ENCODE measurements around the gene TSKU.
A peak's percentile ranks its signal among the peaks of the same experiment; 100 is the strongest.
"Not testable (repeated sequence)": the region's sequence is repeated elsewhere in the genome, so short reads cannot be mapped to it uniquely, and the experiment has no call there.

The TSKU gene, protein sequence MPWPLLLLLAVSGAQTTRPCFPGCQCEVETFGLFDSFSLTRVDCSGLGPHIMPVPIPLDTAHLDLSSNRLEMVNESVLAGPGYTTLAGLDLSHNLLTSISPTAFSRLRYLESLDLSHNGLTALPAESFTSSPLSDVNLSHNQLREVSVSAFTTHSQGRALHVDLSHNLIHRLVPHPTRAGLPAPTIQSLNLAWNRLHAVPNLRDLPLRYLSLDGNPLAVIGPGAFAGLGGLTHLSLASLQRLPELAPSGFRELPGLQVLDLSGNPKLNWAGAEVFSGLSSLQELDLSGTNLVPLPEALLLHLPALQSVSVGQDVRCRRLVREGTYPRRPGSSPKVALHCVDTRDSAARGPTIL

DNA sequence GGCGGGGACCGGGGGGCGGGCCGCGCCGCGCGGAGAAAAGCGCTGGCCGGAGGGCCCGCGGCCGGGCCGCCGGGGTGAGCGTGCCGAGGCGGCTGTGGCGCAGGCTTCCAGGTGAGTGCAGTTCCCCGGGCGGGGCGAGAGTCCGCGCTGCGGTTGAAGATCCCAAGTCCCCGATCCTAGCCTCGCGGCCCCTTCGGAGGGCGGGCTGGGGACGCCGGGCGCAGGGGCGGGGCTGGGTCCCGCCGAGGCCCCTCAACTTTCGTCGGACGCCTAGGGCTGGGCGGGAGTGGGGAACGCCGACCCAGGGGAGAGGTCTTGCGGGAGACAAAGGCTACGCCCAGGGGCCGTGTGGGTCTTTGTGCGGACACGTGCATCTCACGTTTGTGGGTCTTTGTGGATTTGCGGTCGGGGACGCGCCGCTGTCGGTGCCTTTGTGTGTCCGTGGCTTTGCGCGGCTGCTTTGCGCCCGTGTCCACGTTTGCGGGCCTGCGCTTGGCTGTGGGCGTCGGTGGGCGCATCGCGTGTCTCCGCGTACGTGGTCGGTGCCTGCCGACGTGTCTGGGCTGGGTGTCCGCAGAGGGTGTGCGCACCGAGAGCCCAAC, at the start of gene TSKU:
TSKU (plus strand) TSS at position 63 of the 602 bp plus-strand sequence. CDS start 12,261 bp downstream, outside the sequence.
- Histone ChIP-seq H3K27me3 (ENCODE audit: insufficient read depth, low read length) (no peaks in the 10 kb centered on the region), H3K4me3 (ENCODE audit: low read length) (peak within 1 kb of the TSS; percentile 89), H3K9ac (ENCODE audit: low read depth, low read length) (peak within 1 kb of the TSS; percentile 96), H3K36me3 (ENCODE audit: insufficient read depth, low read depth, low read length) (no peaks in the 10 kb centered on the region), H3K4me1 (ENCODE audit: insufficient read depth, low read length) (peaks cover 32% of the 10 kb centered on the region), H3K9me3 (ENCODE audit: insufficient read depth, low read depth, low read length) (no peaks in the 10 kb centered on the region), H3K27ac (ENCODE audit: low read length) (peak within 1 kb of the TSS; percentile 80)

DNA sequence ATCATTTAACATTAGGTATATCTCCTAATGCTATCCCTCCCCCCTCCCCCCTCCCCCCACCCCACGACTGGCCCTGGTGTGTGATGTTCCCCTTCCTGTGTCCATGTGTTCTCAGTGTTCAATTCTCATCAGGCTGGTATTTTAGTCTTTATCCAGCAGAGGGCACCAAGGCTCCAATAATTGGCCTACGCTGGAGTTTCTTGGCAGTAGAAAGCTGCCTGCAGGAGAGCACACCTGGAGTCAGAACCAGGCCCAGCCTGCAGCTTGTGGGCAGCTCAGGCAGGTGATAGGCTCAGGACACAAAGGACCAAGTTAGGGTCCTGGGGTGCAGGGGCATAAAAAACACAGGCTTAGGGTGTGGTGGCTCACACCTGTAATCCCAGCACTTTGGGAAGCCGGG, 49.2 kb upstream of the TSKU start:
- H3K27me3 ChIP-seq (ENCODE audit: insufficient read depth, low read length); H3K9me3 ChIP-seq (ENCODE audit: insufficient read depth, low read depth, low read length); H3K4me3 ChIP-seq (ENCODE audit: low read length); H3K9ac ChIP-seq (ENCODE audit: low read depth, low read length); H3K36me3 ChIP-seq (ENCODE audit: insufficient read depth, low read depth, low read length); H3K27ac ChIP-seq (ENCODE audit: low read length): not testable (repeated sequence)
- H3K4me1 ChIP-seq (ENCODE audit: insufficient read depth, low read length), result peaks cover 18% of the 10 kb centered on the region; the same call in 1 of the 2 replicates

DNA sequence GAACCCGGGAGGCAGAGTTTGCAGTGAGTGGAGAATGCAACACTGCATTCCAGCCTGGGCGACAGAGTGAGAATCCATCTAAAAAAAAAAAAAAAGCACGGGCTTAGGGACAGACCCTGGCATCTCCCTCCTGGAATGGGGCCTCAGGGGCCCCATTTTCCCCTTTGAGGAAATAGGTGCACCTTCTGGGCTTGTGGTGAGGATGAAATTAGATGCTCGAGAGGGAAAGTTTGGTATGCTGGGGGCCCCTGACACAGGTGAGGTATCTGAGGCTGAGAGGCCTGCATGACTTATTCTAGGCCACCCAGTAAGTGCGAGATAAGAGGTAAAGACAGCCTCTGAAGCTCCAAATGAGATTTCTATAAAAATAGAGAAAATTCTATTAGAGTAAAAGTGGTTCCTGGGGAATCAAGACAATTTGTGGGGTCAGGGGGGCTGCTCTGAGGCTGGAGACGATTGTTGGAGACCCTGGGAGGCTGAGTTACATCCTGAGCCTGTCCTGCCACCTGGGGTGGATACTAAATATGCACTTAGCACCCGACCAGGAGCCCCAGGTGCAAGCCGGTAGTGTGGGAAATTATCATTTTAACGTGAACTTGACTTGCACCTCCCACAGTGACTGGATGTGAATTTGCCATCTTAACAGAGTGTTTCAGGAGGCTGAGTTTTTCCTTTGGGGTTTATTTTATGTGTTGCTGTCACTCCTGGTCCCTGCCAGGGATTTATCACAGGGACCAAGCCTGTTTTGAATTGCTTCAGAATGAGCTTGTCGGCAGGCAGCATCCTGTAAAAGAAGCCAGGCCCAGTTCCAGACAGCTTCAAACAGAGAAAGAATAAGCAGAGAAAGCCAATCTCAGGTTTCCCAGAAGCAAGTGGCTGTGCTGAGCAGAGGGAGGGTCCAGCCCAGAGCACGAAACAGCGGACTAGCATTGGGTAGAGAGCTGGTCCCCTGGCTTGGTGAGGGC, 48.4 kb upstream of the TSKU start:
- Histone ChIP-seq H3K4me3 (ENCODE audit: low read length) (no peak overlapping the region), H3K9ac (ENCODE audit: low read depth, low read length) (peak overlapping the region; percentile 11; the same call in 1 of the 2 replicates), H3K4me1 (ENCODE audit: insufficient read depth, low read length) (peaks cover 18% of the 10 kb centered on the region; the same call in 1 of the 2 replicates), H3K9me3 (ENCODE audit: insufficient read depth, low read depth, low read length) (no peaks in the 10 kb centered on the region), H3K27ac (ENCODE audit: low read length) (no peak overlapping the region), H3K27me3 (ENCODE audit: insufficient read depth, low read length) (peaks cover 9% of the 10 kb centered on the region; the same call in 1 of the 2 replicates), H3K36me3 (ENCODE audit: insufficient read depth, low read depth, low read length) (no peaks in the 10 kb centered on the region)

DNA sequence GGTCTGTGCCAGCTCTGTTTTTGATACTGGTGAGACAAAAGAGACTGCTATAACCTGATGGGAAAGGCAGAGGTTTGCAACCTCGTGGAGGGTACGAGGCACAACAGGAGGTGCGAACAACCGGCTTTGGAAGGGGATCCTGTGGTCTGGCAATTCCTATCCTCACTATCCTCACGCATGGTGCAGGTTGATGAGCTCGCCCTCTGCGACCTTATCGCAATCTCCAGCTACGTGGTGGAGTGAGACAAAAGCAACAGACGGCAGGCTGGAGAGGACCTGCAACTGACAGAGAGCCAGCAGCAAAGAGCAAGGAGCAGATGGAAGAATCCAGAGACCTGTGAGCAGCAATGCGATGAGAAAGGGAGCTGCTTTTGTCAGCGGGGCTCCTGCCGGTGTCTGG, 47.3 kb upstream of the TSKU start:
- no peak overlapping the region for H3K27ac ChIP-seq (ENCODE audit: low read length)
- H3K4me3 ChIP-seq (ENCODE audit: low read length), result no peak overlapping the region
- H3K9ac ChIP-seq (ENCODE audit: low read depth, low read length), result peak overlapping the region; percentile 11; the same call in 1 of the 2 replicates
- peaks cover 18% of the 10 kb centered on the region; the same call in 1 of the 2 replicates for H3K4me1 ChIP-seq (ENCODE audit: insufficient read depth, low read length)
- H3K36me3 ChIP-seq (ENCODE audit: insufficient read depth, low read depth, low read length), result no peaks in the 10 kb centered on the region
- peaks cover 9% of the 10 kb centered on the region; the same call in 1 of the 2 replicates for H3K27me3 ChIP-seq (ENCODE audit: insufficient read depth, low read length)
- no peaks in the 10 kb centered on the region for H3K9me3 ChIP-seq (ENCODE audit: insufficient read depth, low read depth, low read length)

DNA sequence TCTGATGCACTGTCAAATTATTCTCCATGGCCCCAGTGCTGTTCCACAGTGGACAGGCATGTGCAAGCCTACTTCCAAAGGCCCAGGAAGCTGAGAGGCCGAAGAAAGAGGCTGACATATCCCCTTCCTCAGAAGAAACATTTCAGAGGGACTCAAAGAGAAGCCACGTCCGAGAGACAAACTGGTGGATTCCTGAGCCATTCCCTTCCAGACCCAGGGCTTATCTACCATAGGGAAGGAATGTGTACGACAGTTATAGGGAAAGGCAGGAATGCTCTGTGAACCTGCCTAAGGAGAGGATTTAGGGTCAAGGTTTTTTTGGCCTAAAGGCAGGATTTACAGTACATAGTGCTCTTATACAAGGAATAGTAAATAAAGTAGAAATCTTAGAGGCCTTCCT, 46.9 kb upstream of the TSKU start:
- H3K27me3 ChIP-seq (ENCODE audit: insufficient read depth, low read length), result peaks cover 9% of the 10 kb centered on the region; the same call in 1 of the 2 replicates
- H3K27ac ChIP-seq (ENCODE audit: low read length), result no peak overlapping the region
- no peaks in the 10 kb centered on the region for H3K36me3 ChIP-seq (ENCODE audit: insufficient read depth, low read depth, low read length)
- H3K9me3 ChIP-seq (ENCODE audit: insufficient read depth, low read depth, low read length), result no peaks in the 10 kb centered on the region
- H3K4me3 ChIP-seq (ENCODE audit: low read length), result no peak overlapping the region
- H3K9ac ChIP-seq (ENCODE audit: low read depth, low read length), result no peak overlapping the region
- H3K4me1 ChIP-seq (ENCODE audit: insufficient read depth, low read length), result peaks cover 18% of the 10 kb centered on the region; the same call in 1 of the 2 replicates

DNA sequence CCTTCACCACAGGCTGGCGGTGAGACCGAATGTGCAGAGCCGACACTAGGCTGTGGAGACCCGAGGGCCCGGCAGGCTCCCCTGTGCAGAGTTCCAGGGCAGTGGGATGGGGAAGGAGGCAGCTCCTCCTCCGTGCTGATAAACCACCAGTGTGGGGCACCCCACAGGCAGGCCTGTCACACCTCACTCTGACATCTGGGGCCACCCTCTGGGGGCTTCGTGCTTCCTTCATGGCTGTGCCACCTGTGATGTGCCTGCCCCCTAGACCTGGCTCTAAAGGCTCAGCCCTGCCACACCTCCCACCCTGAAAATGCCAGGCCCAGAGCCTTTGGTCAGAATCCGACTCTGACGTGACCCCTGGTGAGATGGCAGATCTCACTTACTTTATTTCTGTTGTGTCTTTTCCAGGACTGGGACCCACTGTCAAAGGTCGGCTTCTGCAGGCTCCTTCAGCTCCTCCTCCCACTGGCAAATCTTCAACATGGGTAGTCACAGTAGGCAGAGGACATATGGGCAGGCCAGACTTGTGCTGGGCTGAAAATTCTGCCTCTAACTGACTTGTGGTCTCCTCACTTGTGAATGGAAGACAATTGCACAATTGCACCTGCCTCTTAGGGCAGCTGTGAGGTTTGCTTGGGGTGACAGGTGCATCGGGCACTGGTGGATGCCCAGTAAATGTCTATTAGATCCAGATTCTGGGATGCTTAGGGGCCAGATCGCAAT, 46.2 kb upstream of the TSKU start:
- Histone ChIP-seq H3K27ac (ENCODE audit: low read length) (no peak overlapping the region), H3K9ac (ENCODE audit: low read depth, low read length) (no peak overlapping the region), H3K4me1 (ENCODE audit: insufficient read depth, low read length) (peaks cover 18% of the 10 kb centered on the region; the same call in 1 of the 2 replicates)

DNA sequence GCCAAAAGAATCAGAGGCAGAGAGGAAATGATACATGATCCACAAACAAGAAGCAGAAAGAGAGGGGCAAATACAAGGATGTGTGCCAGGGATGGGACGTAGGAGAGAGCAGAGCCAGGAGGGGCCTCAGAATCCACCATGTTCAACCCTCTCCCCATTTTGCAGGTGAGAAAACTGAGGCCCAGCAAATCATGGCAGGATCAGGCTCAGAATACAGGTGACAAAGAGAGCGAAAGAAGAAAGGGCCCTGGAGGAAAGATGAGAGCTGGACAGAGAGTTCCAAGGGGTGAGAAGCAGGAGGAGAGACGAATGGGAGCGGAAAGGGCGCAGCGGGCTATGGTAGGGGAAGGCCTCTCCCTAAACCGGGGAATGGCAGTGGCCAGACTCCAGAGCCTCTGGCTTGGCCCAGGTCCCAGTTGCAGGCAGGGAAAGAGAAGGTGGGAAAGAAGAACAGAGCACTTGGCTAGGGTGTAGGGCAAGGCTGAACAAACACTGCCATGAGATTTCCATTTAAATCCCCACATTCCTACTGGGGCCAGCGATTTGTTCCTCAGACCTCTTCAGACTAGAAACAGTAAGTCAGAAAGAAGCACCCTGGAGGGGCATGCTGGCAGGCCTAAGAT, 44.4 kb upstream of the TSKU start:
- H3K27me3 ChIP-seq (ENCODE audit: insufficient read depth, low read length), result peaks cover 9% of the 10 kb centered on the region; the same call in 1 of the 2 replicates
- H3K4me1 ChIP-seq (ENCODE audit: insufficient read depth, low read length), result peaks cover 18% of the 10 kb centered on the region; the same call in 1 of the 2 replicates
- no peak overlapping the region for H3K9ac ChIP-seq (ENCODE audit: low read depth, low read length)
- H3K36me3 ChIP-seq (ENCODE audit: insufficient read depth, low read depth, low read length), result no peaks in the 10 kb centered on the region
- no peak overlapping the region for H3K27ac ChIP-seq (ENCODE audit: low read length)
- H3K9me3 ChIP-seq (ENCODE audit: insufficient read depth, low read depth, low read length), result no peaks in the 10 kb centered on the region
- no peak overlapping the region for H3K4me3 ChIP-seq (ENCODE audit: low read length)

More for the DNA sequence above, 46.2 kb upstream of the TSKU start:
- H3K4me3 ChIP-seq (ENCODE audit: low read length), result no peak overlapping the region
- no peaks in the 10 kb centered on the region for H3K9me3 ChIP-seq (ENCODE audit: insufficient read depth, low read depth, low read length)
- H3K27me3 ChIP-seq (ENCODE audit: insufficient read depth, low read length), result peaks cover 9% of the 10 kb centered on the region; the same call in 1 of the 2 replicates
- H3K36me3 ChIP-seq (ENCODE audit: insufficient read depth, low read depth, low read length), result no peaks in the 10 kb centered on the region

DNA sequence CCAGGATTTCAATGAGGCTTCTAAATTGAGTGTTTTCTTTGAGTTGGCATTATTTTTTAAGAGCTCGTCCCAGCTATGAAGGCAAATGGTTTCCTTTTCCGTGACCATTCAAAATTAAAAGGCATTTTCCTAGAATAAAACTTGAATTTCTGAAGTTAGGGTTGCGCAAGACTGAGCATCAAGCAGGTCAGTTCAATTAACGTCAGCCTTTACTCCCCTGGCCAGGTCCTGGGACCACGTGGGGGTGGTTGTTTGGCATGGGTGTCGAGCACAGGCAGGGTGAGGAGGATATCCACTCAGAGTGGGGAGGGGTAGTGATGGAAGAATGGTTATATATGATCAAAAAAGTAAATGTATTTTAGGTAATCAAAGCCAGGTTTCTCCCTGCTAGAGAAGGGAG, 43.4 kb upstream of the TSKU start:
- H3K4me1 ChIP-seq (ENCODE audit: insufficient read depth, low read length), result peaks cover 14% of the 10 kb centered on the region; the same call in 1 of the 2 replicates

DNA sequence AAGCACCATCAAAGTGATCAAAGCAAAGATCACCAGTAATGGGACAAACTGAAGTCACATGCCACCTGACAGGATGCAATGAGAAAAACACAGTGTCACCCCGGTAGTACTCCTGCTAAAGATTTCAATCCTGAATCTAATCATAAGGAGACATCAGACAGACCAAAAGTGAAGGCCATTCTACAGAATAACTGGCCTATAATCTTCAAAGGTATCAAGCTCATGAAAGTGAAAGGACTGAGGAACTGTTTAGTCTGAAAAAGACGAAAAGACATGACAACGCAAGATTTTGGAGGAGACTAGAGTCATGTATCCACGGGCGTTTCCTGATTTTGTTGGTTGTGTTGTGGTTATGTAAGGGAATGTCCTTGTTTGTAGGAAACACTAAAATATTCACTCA, 42.4 kb upstream of the TSKU start:
- Histone ChIP-seq H3K36me3 (ENCODE audit: insufficient read depth, low read depth, low read length) (no peaks in the 10 kb centered on the region), H3K27me3 (ENCODE audit: insufficient read depth, low read length) (peaks cover 4% of the 10 kb centered on the region; the same call in 1 of the 2 replicates), H3K4me3 (ENCODE audit: low read length) (no peak overlapping the region), H3K9ac (ENCODE audit: low read depth, low read length) (no peak overlapping the region), H3K4me1 (ENCODE audit: insufficient read depth, low read length) (peaks cover 5% of the 10 kb centered on the region; the same call in 1 of the 2 replicates), H3K9me3 (ENCODE audit: insufficient read depth, low read depth, low read length) (no peaks in the 10 kb centered on the region), H3K27ac (ENCODE audit: low read length) (no peak overlapping the region)

More for the DNA sequence above, 43.4 kb upstream of the TSKU start:
- no peak overlapping the region for H3K9ac ChIP-seq (ENCODE audit: low read depth, low read length)
- H3K27me3 ChIP-seq (ENCODE audit: insufficient read depth, low read length), result peaks cover 9% of the 10 kb centered on the region; the same call in 1 of the 2 replicates
- H3K36me3 ChIP-seq (ENCODE audit: insufficient read depth, low read depth, low read length), result no peaks in the 10 kb centered on the region
- no peak overlapping the region for H3K4me3 ChIP-seq (ENCODE audit: low read length)
- H3K9me3 ChIP-seq (ENCODE audit: insufficient read depth, low read depth, low read length), result no peaks in the 10 kb centered on the region
- H3K27ac ChIP-seq (ENCODE audit: low read length), result no peak overlapping the region

DNA sequence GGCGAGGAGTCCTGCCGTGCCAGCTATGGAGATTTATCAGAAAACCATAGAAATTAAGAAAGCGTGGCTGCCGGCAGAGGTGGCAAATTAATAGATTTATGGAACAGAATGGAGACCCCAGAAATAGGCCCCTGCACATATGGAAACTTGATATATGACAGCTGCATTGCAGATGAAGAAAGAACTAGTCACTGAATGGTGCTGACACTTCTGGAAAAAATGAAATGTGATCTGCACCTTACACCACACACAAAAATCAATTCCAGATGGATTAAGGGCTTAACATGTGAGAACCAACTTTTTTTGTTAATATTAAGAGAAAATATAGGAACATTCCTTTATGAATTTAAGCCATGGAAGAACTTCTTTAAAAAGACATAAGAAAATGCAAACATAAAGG, 40.3 kb upstream of the TSKU start:
- H3K9me3 ChIP-seq (ENCODE audit: insufficient read depth, low read depth, low read length), result no peaks in the 10 kb centered on the region

More for the DNA sequence above, 40.3 kb upstream of the TSKU start:
- H3K4me1 ChIP-seq (ENCODE audit: insufficient read depth, low read length), result no peaks in the 10 kb centered on the region; the same call in 1 of the 2 replicates
- H3K27me3 ChIP-seq (ENCODE audit: insufficient read depth, low read length), result no peaks in the 10 kb centered on the region
- H3K4me3 ChIP-seq (ENCODE audit: low read length), result no peak overlapping the region
- no peak overlapping the region for H3K27ac ChIP-seq (ENCODE audit: low read length)
- H3K36me3 ChIP-seq (ENCODE audit: insufficient read depth, low read depth, low read length), result no peaks in the 10 kb centered on the region
- no peak overlapping the region for H3K9ac ChIP-seq (ENCODE audit: low read depth, low read length)
